SK-N-MC (cell line): Measurements from ENCODE around the gene SYK.

Experiments used
- DNase-seq: peaks from one replicate; pipeline ENCODE4 v3.0.0-alpha.2; 2011; ENCODE audit warnings: low read depth, low spot score
- H3K27ac ChIP-seq: fragments of 200-600 bp; sonication (generic); 2 replicates; pipeline ENCODE4 v1.5.1; 2016; ENCODE audit warnings: mixed run types
- H3K36me3 ChIP-seq: fragments of 200-600 bp; sonication (generic); 2 replicates; pipeline ENCODE4 v1.6.1; 2017; ENCODE audit warnings: antibody characterized with exemption, low read length, mixed read lengths; ENCODE audit not compliant: insufficient read depth
- H3K4me3 ChIP-seq: fragments of 200-600 bp; sonication (generic); 2 replicates; pipeline ENCODE4 v1.5.1; 2016
- H3K9ac ChIP-seq: fragments of 200-600 bp; sonication (generic); 2 replicates; pipeline ENCODE4 v1.8.0; 2017; ENCODE audit warnings: mixed run types, mixed read lengths; ENCODE audit not compliant: insufficient read length
- H3K9me3 ChIP-seq: fragments of 200-600 bp; sonication (generic); 2 replicates; pipeline ENCODE4 v1.6.1; 2017; ENCODE audit warnings: low read depth, mild to moderate bottlenecking, antibody characterized with exemption, low read length, moderate library complexity, mixed read lengths
- EZH2 ChIP-seq: fragments of 200-600 bp; sonication (generic); IDR thresholded peaks from one replicate; pipeline ENCODE4 v1.6.1; 2017; ENCODE audit warnings: antibody characterized with exemption
- FOXP2 ChIP-seq: optimal IDR thresholded peaks from 2 replicates; pipeline ENCODE3; 2011; ENCODE audit warnings: mild to moderate bottlenecking, moderate library complexity; ENCODE audit not compliant: insufficient read depth; ENCODE audit errors: extremely low read length, control extremely low read depth
- POLR2AphosphoS5 ChIP-seq: IDR thresholded peaks from 2 replicates; pipeline ENCODE4 v1.6.1; 2012; ENCODE audit warnings: mild to moderate bottlenecking, low read depth, low read length, borderline replicate concordance

SYK gene

DNA sequence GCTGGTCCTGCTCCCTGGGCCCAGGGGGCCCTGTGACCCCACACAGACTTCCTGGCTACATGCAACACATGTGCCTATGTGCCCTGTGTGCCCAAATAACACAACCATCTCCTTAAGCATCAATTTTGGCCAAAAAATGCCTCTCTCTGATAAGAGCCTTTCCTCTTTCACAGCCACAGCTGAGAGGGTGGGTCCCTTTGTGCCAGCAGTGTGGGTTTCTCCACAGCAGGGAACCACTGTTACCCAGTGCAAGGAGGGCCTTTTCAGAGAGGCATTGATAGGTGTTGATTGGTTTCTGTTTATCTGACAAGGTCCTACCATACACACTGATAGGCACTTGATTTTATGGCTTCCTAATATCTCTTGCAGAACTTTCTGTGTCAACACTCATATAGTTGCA lies 42.7 kb downstream of the SYK start:
- TF ChIP-seq FOXP2: no peak
- TF ChIP-seq EZH2: no peak
- TF ChIP-seq POLR2AphosphoS5: no peak
- no peak overlapping the region for H3K4me3 ChIP-seq
- no peak for DNase-seq
- H3K36me3 ChIP-seq: no peaks in the 10 kb centered on the region
- H3K27ac ChIP-seq: no peak overlapping the region
- H3K9ac ChIP-seq: no peak overlapping the region
- no peaks in the 10 kb centered on the region for H3K9me3 ChIP-seq

DNA sequence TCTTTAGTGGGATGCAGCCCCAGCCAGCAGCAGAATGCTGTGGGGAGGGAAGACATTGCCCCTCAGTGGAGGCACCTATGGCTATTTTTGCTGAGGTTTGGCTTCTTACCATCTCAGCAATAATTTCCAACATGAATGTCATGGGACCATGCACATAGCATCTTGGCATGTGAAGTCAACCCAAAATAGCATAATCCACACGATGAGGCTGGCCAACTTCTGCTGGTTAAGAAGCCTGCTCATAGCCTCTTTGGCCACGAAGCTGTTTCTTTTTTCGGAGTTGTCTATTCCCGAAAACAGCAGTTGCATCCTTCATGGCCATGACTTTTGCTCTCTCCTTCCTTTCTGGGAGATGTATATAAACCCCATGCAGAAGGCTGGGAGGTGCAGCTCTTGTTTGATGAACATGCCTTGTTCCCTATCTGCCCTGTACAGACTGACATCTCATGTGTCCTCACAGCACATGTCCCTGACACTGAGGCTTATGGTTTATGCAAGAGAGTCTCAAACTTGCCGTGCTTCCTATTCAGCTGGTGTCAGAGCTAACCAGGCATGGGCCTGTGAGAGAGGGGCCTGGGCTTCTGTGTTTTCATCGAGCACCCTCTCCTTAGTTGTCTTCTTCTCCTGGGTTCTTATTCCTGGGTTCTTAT lies 45.3 kb downstream of the SYK start:
- Histone ChIP-seq H3K9me3 (no peaks in the 10 kb centered on the region), H3K27ac (no peak overlapping the region), H3K9ac (no peak overlapping the region), H3K36me3 (no peaks in the 10 kb centered on the region), H3K4me3 (no peak overlapping the region)
- no peak for DNase-seq
- TF ChIP-seq EZH2: no peak
- no peak for TF ChIP-seq FOXP2
- TF ChIP-seq POLR2AphosphoS5: no peak

DNA sequence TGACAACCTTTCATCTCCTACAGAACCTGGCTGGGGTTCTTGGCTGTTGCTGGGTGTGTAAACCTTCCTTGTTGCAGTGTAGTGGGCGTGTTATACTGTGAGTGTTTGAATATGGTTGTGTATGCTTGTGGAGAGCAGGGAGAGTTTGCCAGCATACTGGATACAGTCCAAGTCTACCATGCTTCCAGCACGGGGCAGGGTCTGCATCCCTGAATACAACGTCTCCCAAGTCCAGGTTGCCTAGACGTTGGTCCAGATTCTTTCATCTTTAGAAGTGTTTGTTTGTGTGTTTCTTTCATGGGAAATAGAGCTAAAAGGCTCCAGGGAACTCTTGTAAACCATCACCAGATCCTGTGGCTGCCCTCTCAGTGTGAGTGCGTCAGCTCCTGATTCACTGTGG lies 46.4 kb downstream of the SYK start:
- DNase-seq: no peak
- H3K36me3 ChIP-seq: no peaks in the 10 kb centered on the region
- TF ChIP-seq EZH2 (no peak), FOXP2 (no peak), POLR2AphosphoS5 (no peak)
- H3K27ac ChIP-seq: no peak overlapping the region
- no peak overlapping the region for H3K9ac ChIP-seq
- H3K9me3 ChIP-seq: no peaks in the 10 kb centered on the region
- no peak overlapping the region for H3K4me3 ChIP-seq

DNA sequence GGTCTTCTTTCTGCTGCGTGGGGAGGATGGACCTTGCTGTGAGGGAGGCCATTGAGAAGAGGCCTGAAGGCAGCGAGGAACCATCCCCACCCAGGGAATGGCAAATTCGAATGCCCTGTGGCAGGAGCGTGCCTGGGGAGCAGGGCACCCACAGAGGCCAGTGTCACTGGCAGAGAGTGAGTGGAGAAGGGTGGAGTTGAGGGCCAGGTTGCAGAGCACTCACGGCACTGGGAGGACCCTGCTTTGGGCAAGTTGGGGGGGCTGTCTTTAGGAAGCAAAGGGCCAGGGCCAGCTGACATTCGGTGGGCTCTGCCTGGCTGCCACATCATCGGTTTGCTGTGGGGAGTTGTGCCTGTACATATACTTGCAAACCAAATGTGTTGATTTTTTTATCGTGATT lies 47.2 kb downstream of the SYK start:
- TF ChIP-seq POLR2AphosphoS5: no peak
- no peak for TF ChIP-seq EZH2
- no peak for TF ChIP-seq FOXP2
- Histone ChIP-seq H3K27ac (no peak overlapping the region), H3K9me3 (no peaks in the 10 kb centered on the region), H3K36me3 (no peaks in the 10 kb centered on the region), H3K9ac (no peak overlapping the region), H3K4me3 (no peak overlapping the region)
- DNase-seq: no peak

DNA sequence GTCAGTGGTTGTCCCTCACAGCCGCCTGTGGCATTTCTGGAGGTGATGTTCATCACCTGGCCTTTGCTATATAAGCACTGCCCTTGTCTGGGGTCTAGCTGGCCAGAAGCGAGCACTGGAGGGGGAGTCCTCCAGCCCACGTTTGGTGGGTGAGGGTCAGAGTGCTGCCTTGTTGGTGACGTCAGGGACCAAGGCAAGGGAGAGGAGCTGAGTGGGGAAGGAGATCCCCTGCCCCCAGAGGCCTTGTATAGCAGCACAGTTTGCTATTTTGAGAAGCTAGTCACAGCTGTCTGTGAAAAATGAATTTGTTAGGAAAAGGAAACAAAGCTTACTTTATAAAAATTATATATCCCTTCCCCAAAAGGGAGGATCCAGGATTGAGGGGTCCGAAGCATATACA lies 49.8 kb downstream of the SYK start:
- no peak overlapping the region for H3K4me3 ChIP-seq
- DNase-seq: no peak
- TF ChIP-seq FOXP2: no peak
- no peak for TF ChIP-seq POLR2AphosphoS5
- no peak overlapping the region for H3K27ac ChIP-seq
- H3K9me3 ChIP-seq: no peaks in the 10 kb centered on the region
- H3K9ac ChIP-seq: no peak overlapping the region
- no peaks in the 10 kb centered on the region for H3K36me3 ChIP-seq

DNA sequence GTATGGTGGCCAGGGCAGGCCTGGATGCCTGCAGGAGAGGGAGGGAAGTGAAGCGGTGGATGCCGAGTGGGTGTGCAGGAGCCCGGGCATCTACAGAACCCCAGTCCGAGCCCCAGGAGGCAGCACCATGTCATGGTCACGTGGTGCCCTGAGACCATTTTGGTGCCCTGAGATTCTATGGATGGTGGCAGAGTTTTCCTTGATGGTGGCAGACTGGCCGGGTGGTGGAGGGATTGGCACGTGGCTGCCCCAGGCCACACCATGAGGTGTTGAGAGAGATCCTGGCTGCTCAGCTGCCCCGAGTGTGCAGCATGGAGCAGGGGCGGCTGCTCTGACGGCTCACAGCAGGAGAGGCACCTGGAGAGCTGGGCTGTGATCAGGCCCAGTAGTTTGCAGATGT lies 52.3 kb downstream of the SYK start:
- TF ChIP-seq EZH2: no peak
- TF ChIP-seq FOXP2: no peak
- no peak for TF ChIP-seq POLR2AphosphoS5
- Histone ChIP-seq H3K9me3 (no peaks in the 10 kb centered on the region), H3K9ac (no peak overlapping the region), H3K4me3 (no peak overlapping the region), H3K36me3 (no peaks in the 10 kb centered on the region), H3K27ac (no peak overlapping the region)
- DNase-seq: no peak

DNA sequence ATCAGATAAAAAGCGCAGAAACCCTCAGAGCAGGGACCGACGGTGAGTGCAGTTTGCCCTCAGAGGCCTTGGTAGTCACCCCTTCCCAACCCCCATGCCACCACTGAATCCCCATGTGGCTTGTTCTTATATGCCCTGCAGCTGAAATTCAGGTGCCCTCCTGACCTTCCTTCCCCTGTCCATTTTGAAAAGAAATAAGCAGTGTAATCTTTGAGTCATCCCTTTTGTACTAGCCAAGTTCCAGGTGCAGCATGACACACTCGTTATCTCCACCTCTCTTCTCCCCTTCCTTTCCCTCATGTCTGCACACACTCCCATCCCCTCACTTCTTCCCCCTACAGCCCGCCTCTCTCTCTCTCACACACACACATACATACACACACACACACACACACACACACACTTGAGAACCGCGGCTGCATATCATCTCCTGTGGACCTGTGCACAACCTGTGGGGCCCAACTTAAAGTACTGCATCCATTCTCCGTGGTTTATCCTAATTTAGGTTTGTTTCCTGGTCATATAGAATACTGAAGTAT lies 53.1 kb downstream of the SYK start:
- Histone ChIP-seq H3K4me3 (no peak overlapping the region), H3K9ac (no peak overlapping the region), H3K27ac (no peak overlapping the region), H3K36me3 (no peaks in the 10 kb centered on the region), H3K9me3 (no peaks in the 10 kb centered on the region)
- DNase-seq: no peak
- TF ChIP-seq POLR2AphosphoS5 (no peak), FOXP2 (no peak), EZH2 (no peak)

DNA sequence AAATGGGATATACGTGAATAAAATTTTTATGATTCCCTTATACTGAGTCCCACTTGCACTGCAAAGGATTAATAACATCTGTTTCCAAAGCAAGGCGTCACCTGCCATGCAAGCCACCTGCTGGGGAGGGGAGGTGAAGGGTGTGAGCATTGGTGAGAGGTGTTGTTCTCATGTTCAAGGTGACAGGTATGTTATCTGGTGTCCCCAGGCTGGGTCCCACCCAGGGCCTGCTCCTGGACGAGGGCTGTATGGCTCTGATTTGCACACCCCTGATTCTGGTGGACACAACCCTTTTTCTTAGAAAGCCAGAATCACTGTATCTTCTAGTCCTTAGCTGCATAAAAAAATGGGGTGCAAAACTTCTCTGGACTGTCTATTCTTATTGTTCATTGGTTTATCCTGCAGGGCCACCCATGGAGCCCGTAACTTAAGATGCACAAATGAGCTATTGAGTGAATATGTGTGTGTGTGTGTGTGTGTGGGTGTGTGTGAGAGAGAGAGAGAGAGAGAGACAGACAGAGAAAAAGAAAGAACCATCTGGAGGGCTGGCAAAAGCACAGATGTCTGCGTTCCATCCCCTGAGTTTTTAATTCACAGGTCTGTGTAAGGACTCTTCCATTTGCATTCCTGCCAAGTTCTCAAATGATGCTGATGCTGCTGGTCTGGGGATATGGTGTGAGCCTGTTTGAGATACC lies 53.7 kb downstream of the SYK start:
- DNase-seq: no peak
- H3K4me3 ChIP-seq: no peak overlapping the region
- no peaks in the 10 kb centered on the region for H3K36me3 ChIP-seq
- H3K9ac ChIP-seq: no peak overlapping the region
- no peak overlapping the region for H3K27ac ChIP-seq
- no peak for TF ChIP-seq FOXP2
- no peak for TF ChIP-seq POLR2AphosphoS5
- no peak for TF ChIP-seq EZH2
- H3K9me3 ChIP-seq: no peaks in the 10 kb centered on the region
